HepG2 (cell line): ENCODE measurements around the gene BOD1. TPM values are rescaled to one million over a fixed set of nuclear protein-coding genes. Genes with fewer than 3 reads are reported as not detected.
A peak's percentile ranks its signal among the peaks of the same experiment; 100 is the strongest.

Experiments used
- ATAC-seq: fragments of 200-7000 bp; cut with Tn5 transposase; 3 replicates; pipeline ENCODE4 v1.9.1; 2020; ENCODE audit warnings: mild to moderate bottlenecking, moderate library complexity
- BruUV-seq: library from RNA; stranded (reverse); fragments of 400-500 nt; replicated peaks from 2 replicates; lab custom pipeline; 2021; lab: Mats Ljungman, UMichigan
- CTCF ChIA-PET: fragments of 300-600 bp; formaldehyde crosslinking; extraction: SDS; loops from one replicate; lab custom pipeline; 2021; ENCODE audit warnings: low total read pairs, inconsistent platforms, low intra/inter-chr PET ratio; lab: Yijun Ruan, JAX
- POLR2A ChIA-PET: fragments of 350-600 bp; sonication (Branson Sonifier 250); formaldehyde crosslinking; loops from one replicate; lab custom pipeline; 2020; ENCODE audit warnings: antibody characterized with exemption, inconsistent platforms; lab: Yijun Ruan, JAX
- DNase-seq: peaks from one replicate; pipeline ENCODE4 v3.0.0-alpha.2; 2015; ENCODE audit warnings: low spot score
- FAIRE-seq: peaks from 3 replicates; lab custom pipeline; 2011; peaks lifted over from hg19 to GRCh38; lab: Jason Lieb, UNC
- H2AFZ ChIP-seq: one replicate; pipeline ENCODE4 v1.6.1; 2011; ENCODE audit warnings: low read length, inconsistent platforms
- H3K27ac ChIP-seq: fragments of 300-600 bp; 3 replicates; pipeline ENCODE4 v1.8.0; 2011; ENCODE audit warnings: mixed run types, mild to moderate bottlenecking, mixed read lengths, low read length, inconsistent platforms; ENCODE audit not compliant: insufficient read depth; ENCODE audit errors: extremely low read length
- H3K27me3 ChIP-seq, 2 experiments: fragments of 200-600 bp in 1 of 2; 2 replicates in 1 of 2; 3 replicates in 1 of 2; pipeline versions ENCODE4 v1.6.0 to v1.8.0; 2011; ENCODE audit warnings: low read length in 2 of 2, mild to moderate bottlenecking in 2 of 2, moderate library complexity in 2 of 2, inconsistent platforms in 1 of 2; ENCODE audit not compliant: insufficient read depth in 2 of 2, control insufficient read depth in 1 of 2
- H3K36me3 ChIP-seq, 2 experiments: fragments of 200-600 bp in 1 of 2; replicated peaks in 1 of 2; 2 replicates in 1 of 2; 3 replicates in 1 of 2; pipeline versions ENCODE4 v1.5.1 to v1.8.0; 2011; ENCODE audit warnings: low read length in 2 of 2, inconsistent platforms in 1 of 2; ENCODE audit not compliant: insufficient read depth in 2 of 2, control insufficient read depth in 1 of 2
- H3K4me1 ChIP-seq: 2 replicates; pipeline ENCODE4 v1.5.1; 2012; ENCODE audit warnings: low read length, inconsistent platforms; ENCODE audit not compliant: insufficient read depth
- H3K4me2 ChIP-seq: 2 replicates; pipeline ENCODE4 v1.6.0; 2011; ENCODE audit warnings: low read depth, low read length, inconsistent platforms
- H3K4me3 ChIP-seq, 3 experiments: fragments of 200-600 bp in 1 of 3; sonication (generic), shearing (Covaris generic) in 1 of 3; replicated peaks in 1 of 3; 2 replicates each; pipeline ENCODE4 v1.5.1; 2011 to 2016; ENCODE audit warnings: low read length in 3 of 3, inconsistent platforms in 2 of 3, low read depth in 2 of 3, mild to moderate bottlenecking in 2 of 3, control low read depth in 1 of 3, mixed read lengths in 1 of 3; ENCODE audit not compliant: insufficient read depth in 1 of 3
- H3K79me2 ChIP-seq: one replicate; pipeline ENCODE4 v1.6.1; 2011; ENCODE audit warnings: low read length, inconsistent platforms; ENCODE audit not compliant: insufficient read depth
- H3K9ac ChIP-seq: 2 replicates; pipeline ENCODE4 v1.6.0; 2011; ENCODE audit warnings: mild to moderate bottlenecking, low read depth, low read length, inconsistent platforms; ENCODE audit not compliant: insufficient read depth
- H3K9me3 ChIP-seq: 2 replicates; pipeline ENCODE4 v1.5.1; 2012; ENCODE audit warnings: mild to moderate bottlenecking, low read length
- H4K20me1 ChIP-seq: 2 replicates; pipeline ENCODE4 v1.6.0; 2011; ENCODE audit warnings: inconsistent platforms, mild to moderate bottlenecking, low read length, moderate library complexity; ENCODE audit not compliant: insufficient read depth
- CREB1 ChIP-seq, 2 experiments: fragments of 450-650 bp in 1 of 2; IDR thresholded peaks; 2 replicates each; pipeline ENCODE4 v1.6.1; 2016 to 2017; ENCODE audit warnings: control low read depth in 1 of 2, mild to moderate bottlenecking in 1 of 2, missing compliant biosample characterization in 1 of 2, missing genetic modification characterization in 1 of 2
- HNF4A ChIP-seq: sonication (generic); formaldehyde crosslinking; IDR thresholded peaks from 2 replicates; pipeline ENCODE4 v1.4.0; 2020; ENCODE audit warnings: missing genetic modification reagents
- HNF4G ChIP-seq, 2 experiments: sonication (generic) in 1 of 2; formaldehyde crosslinking in 1 of 2; IDR thresholded peaks; 2 replicates each; pipeline versions ENCODE4 v1.4.0 to v1.6.1; 2011 to 2020; ENCODE audit warnings: borderline replicate concordance in 2 of 2, low read depth in 2 of 2, mild to moderate bottlenecking in 2 of 2, low read length in 1 of 2, missing genetic modification reagents in 1 of 2, moderate library complexity in 1 of 2
- KLF12 ChIP-seq: sonication (generic); formaldehyde crosslinking; IDR thresholded peaks from 2 replicates; pipeline ENCODE4 v1.4.0; 2020; ENCODE audit warnings: missing genetic modification reagents, borderline replicate concordance
- KLF16 ChIP-seq, 2 experiments: sonication (generic) in 1 of 2; formaldehyde crosslinking in 1 of 2; IDR thresholded peaks; 2 replicates each; pipeline versions ENCODE4 v1.6.1 to v1.8.0; 2016 to 2023; ENCODE audit warnings: missing genetic modification reagents in 2 of 2, missing compliant biosample characterization in 1 of 2
- MAX ChIP-seq: IDR thresholded peaks from 2 replicates; pipeline ENCODE4 v1.6.1; 2012; ENCODE audit warnings: inconsistent platforms
- MYPOP ChIP-seq: sonication (generic); formaldehyde crosslinking; IDR thresholded peaks from 2 replicates; pipeline ENCODE4 v1.8.1; 2023; ENCODE audit warnings: mild to moderate bottlenecking, moderate library complexity, missing genetic modification reagents
- NFE2 ChIP-seq: sonication (generic); formaldehyde crosslinking; IDR thresholded peaks from 2 replicates; pipeline ENCODE4 v1.4.0; 2020; ENCODE audit warnings: missing genetic modification reagents
- NR2F1 ChIP-seq, 2 experiments: fragments of 450-650 bp in 1 of 2; formaldehyde crosslinking in 1 of 2; IDR thresholded peaks; 2 replicates each; pipeline versions ENCODE4 v1.5.0 to v1.6.1; 2016 to 2020; ENCODE audit warnings: mild to moderate bottlenecking in 1 of 2, missing compliant biosample characterization in 1 of 2, missing genetic modification reagents in 1 of 2, moderate library complexity in 1 of 2
- STAG1 ChIP-seq: sonication (generic); formaldehyde crosslinking; IDR thresholded peaks from 2 replicates; pipeline ENCODE4 v1.4.0; 2020; ENCODE audit warnings: missing genetic modification reagents
- ZBTB4 ChIP-seq: sonication (generic); formaldehyde crosslinking; IDR thresholded peaks from 2 replicates; pipeline ENCODE4 v1.4.0; 2020; ENCODE audit warnings: missing genetic modification reagents, mild to moderate bottlenecking, borderline replicate concordance
- ZNF460 ChIP-seq: sonication (generic); formaldehyde crosslinking; IDR thresholded peaks from 2 replicates; pipeline ENCODE4 v1.5.1; 2020; ENCODE audit warnings: missing genetic modification reagents, mild to moderate bottlenecking, borderline replicate concordance
- ZNF574 ChIP-seq: sonication (generic); formaldehyde crosslinking; IDR thresholded peaks from 2 replicates; pipeline ENCODE4 v1.4.0; 2020; ENCODE audit warnings: missing genetic modification reagents
- WGBS: methylation state at CpG from one replicate; pipeline ENCODE4 v1.1.6; 2017; ENCODE audit warnings: low lambda C conversion rate; 5-methylcytosine and 5-hydroxymethylcytosine counted together
- in situ Hi-C: cut with HindIII; loops from 2 replicates; pipeline ENCODE4 v1.10.0; 2017; ENCODE audit warnings: low pct_unique_long_range_greater_than_20kb; ENCODE audit not compliant: extremely low pct_ligation_motif_present
- intact Hi-C: fragments of 100-400 bp; cut with micrococcal nuclease; formaldehyde crosslinking; loops from one replicate; pipeline ENCODE4 v1.10.0; 2022; ENCODE audit not compliant: unreplicated experiment
- polyA plus RNA-seq, 8 experiments: library from polyadenylated mRNA; depleted of rRNA in 3 of 8; stranded (reverse) in 7 of 8; unstranded in 1 of 8; fragments of >200 nt; fragmentation: Illumina TruSeq in 4 of 8; extraction: Trizol in 4 of 8; gene quantifications; 2 replicates each; pipeline versions ENCODE4 v1.2.1 to v1.2.3, GENCODE V29; 2011 to 2016; ENCODE audit warnings: low read depth in 4 of 8, missing spikeins in 1 of 8, mixed read lengths in 1 of 8; ENCODE audit not compliant: insufficient read depth in 1 of 8
- total RNA-seq, 5 experiments: library from RNA; depleted of rRNA; stranded (reverse); fragments of >200 nt; fragmentation: Illumina TruSeq; extraction: Trizol; gene quantifications; 2 replicates each; pipeline ENCODE4 v1.2.3, GENCODE V29; 2016; ENCODE audit warnings: low read depth in 1 of 5

Gene BOD1
- total and polyA plus RNA-seq, 2 of the 13 experiments (the other 11 are each of a cell fraction or from before 2014, with no cell fraction given): 81.5 to 103 TPM

- Histone ChIP-seq H3K4me1 (peaks cover 80% of the 10 kb centered on the region), H3K79me2 (no peaks in the 10 kb centered on the region), H3K27ac (peak overlapping the region; percentile 51), H3K4me3 (no peak overlapping the region), H3K36me3 (no peaks in the 10 kb centered on the region), H3K9ac (no peak overlapping the region), H2AFZ (no peak overlapping the region), H3K9me3 (no peaks in the 10 kb centered on the region), H4K20me1 (no peaks in the 10 kb centered on the region), H3K27me3 (peaks cover 0 to 1% of the 10 kb centered on the region in 2 experiments; a peak in 1 of 5 replicates), H3K4me2 (peak overlapping the region; percentile 50)
- BruUV-seq: no TSS peak
- in situ Hi-C loops (no loop called here), intact Hi-C loops (loop anchor here (5.0 kb wide), 1 partner anchor 50 kb away; no protein-coding TSS in a partner anchor)
- WGBS: 38% methylated on average over 19 of the region's 19 CpGs
- peak; percentile 17 for ATAC-seq
- peak; percentile 66 for FAIRE-seq
- no peak for DNase-seq
- CTCF ChIA-PET: no interaction called here
- POLR2A ChIA-PET: interaction anchor here (1.0 to 1.7 kb wide), 8 partner anchors 98 to 351 kb away, joined by 3 to 6 read pairs (median 4); no protein-coding TSS in a partner anchor
- TF ChIP-seq ZNF460 (CRISPR knock-in tag): peak; percentile 76
- 0 out of 4 replicates have a peak, but pooled peaks of 1 of the 2 experiments have one; percentile 17 for TF ChIP-seq NR2F1 (CRISPR knock-in tag; IDR thresholded peaks at IDR 0.05)
- no peak for TF ChIP-seq CREB1 (IDR thresholded peaks at IDR 0.05)
- no peak for TF ChIP-seq CREB1 (CRISPR knock-in tag; IDR thresholded peaks at IDR 0.05)
- TF ChIP-seq MAX: 0 out of 2 replicates have a peak, but pooled peaks have one; percentile 4
- 0 out of 4 replicates have a peak, but pooled peaks of 1 of the 2 experiments have one; percentile 1 for TF ChIP-seq KLF16 (CRISPR knock-in tag; IDR thresholded peaks at IDR 0.05)
- TF ChIP-seq HNF4A (CRISPR knock-in tag): peak; percentile 60
- TF ChIP-seq KLF12 (CRISPR knock-in tag): 0 out of 2 replicates have a peak, but pooled peaks have one; percentile 39
- no peak for TF ChIP-seq NFE2 (CRISPR knock-in tag)
- TF ChIP-seq STAG1 (CRISPR knock-in tag): peak; percentile 34
- TF ChIP-seq ZNF574 (CRISPR knock-in tag): 0 out of 2 replicates have a peak, but pooled peaks have one; percentile 32
- no peak for TF ChIP-seq ZBTB4 (CRISPR knock-in tag)
- 0 out of 2 replicates have a peak, but pooled peaks have one; percentile 5 for TF ChIP-seq MYPOP (CRISPR knock-in tag)
- no peak for TF ChIP-seq HNF4G (IDR thresholded peaks at IDR 0.05; ENCODE audit: borderline replicate concordance, low read depth, low read length)
- peak; percentile 26; the same call in 1 of the 2 replicates for TF ChIP-seq HNF4G (CRISPR knock-in tag; IDR thresholded peaks at IDR 0.05; ENCODE audit: borderline replicate concordance, low read depth)
These were observed 6.0 kb upstream of the BOD1 start for GRCh38 chr5:173622183-173623047.
